NK-92 (cell line): Measurements from ENCODE around the gene HBB.
"Not testable (repeated sequence)": the region's sequence is repeated elsewhere in the genome, so short reads cannot be mapped to it uniquely, and the experiment has no call there.

Experiments
- DNase-seq: peaks from one replicate; lab custom pipeline; 2025; ENCODE audit not compliant: unreplicated experiment; lab: John Stamatoyannopoulos, UW

The HBB gene

GRCh38 chr11:5226732-5227310 is at the start of gene HBB:
Gene HBB, minus strand, starts transcription at chr11:5227071. Its CDS starts 50 bp downstream, at chr11:5227021.
- DNase-seq, result no peak

GRCh38 chr11:5275369-5276110 is 48.7 kb upstream of the HBB start:
- DNase-seq, result no peak

- no peak for DNase-seq
These were observed 47.5 kb upstream of the HBB start for GRCh38 chr11:5274395-5274794.

GRCh38 chr11:5272395-5273017 is 45.6 kb upstream of the HBB start:
- DNase-seq, result no peak

- DNase-seq, result no peak
These were observed 42.9 kb upstream of the HBB start, which contains the start of gene HBE1 for GRCh38 chr11:5269715-5270147. Gene HBE1, minus strand, starts transcription at chr11:5269945. Its CDS starts 55 bp downstream, at chr11:5269890.

GRCh38 chr11:5267033-5267563 is 40.2 kb upstream of the HBB start:
- no peak for DNase-seq

- no peak for DNase-seq
These were observed 39.7 kb upstream of the HBB start for GRCh38 chr11:5266609-5267008.

- no peak for DNase-seq
These were observed 39.0 kb upstream of the HBB start for GRCh38 chr11:5265832-5266231.

- no peak for DNase-seq
These were observed 31.8 kb upstream of the HBB start for GRCh38 chr11:5258543-5259262.

- DNase-seq, result no peak
These were observed 30.4 kb upstream of the HBB start for GRCh38 chr11:5257296-5257695.

GRCh38 chr11:5254646-5255413 is 28.0 kb upstream of the HBB start, which contains the start of gene HBG2:
Gene HBG2, minus strand, starts transcription at chr11:5254781. Its CDS starts 53 bp downstream, at chr11:5254728.
- DNase-seq, result not testable (repeated sequence)

- not testable (repeated sequence) for DNase-seq
These were observed 27.2 kb upstream of the HBB start for GRCh38 chr11:5254023-5254422.

GRCh38 chr11:5253440-5253839 is 26.6 kb upstream of the HBB start:
- DNase-seq, result not testable (repeated sequence)

GRCh38 chr11:5252919-5253265 is 26.0 kb upstream of the HBB start:
- DNase-seq, result no peak

GRCh38 chr11:5252192-5252918 is 25.5 kb upstream of the HBB start:
- no peak for DNase-seq

- no peak for DNase-seq
These were observed 24.9 kb upstream of the HBB start for GRCh38 chr11:5251746-5252145.

GRCh38 chr11:5250543-5251204 is 23.8 kb upstream of the HBB start:
- no peak for DNase-seq

GRCh38 chr11:5249807-5250396 is 23.0 kb upstream of the HBB start, which contains the start of gene HBG1:
Gene HBG1, minus strand, starts transcription at chr11:5249857. Its CDS starts 53 bp downstream, at chr11:5249804.
- DNase-seq, result not testable (repeated sequence)

GRCh38 chr11:5248498-5248897 is 21.6 kb upstream of the HBB start:
- not testable (repeated sequence) for DNase-seq
